ENCODE measurements around the gene ZNF677. TPM values are rescaled to one million over a fixed set of nuclear protein-coding genes. Genes with fewer than 3 reads are reported as not detected.
"Not testable (repeated sequence)": the region's sequence is repeated elsewhere in the genome, so short reads cannot be mapped to it uniquely, and the experiment has no call there.

Gene ZNF677
- total RNA-seq, 1 experiment from 2014 or later = not detected

- DNase-seq = no peak
- no peak for TF ChIP-seq CTCF (IDR thresholded peaks at IDR 0.05; ENCODE audit: unreplicated experiment)
- no TSS peak for BruUV-seq (replicated peaks)
- Mint-ChIP-seq H3K36me3 (ENCODE audit: insufficient read depth, unreplicated experiment) (no peaks in the 10 kb centered on the region), H3K4me1 (ENCODE audit: low read depth, unreplicated experiment) (no peaks in the 10 kb centered on the region), H3K27ac (ENCODE audit: unreplicated experiment) (no peak overlapping the region), H3K27me3 (ENCODE audit: unreplicated experiment) (no peaks in the 10 kb centered on the region), H3K4me3 (ENCODE audit: low read depth, unreplicated experiment) (no peak overlapping the region), H3K9me3 (ENCODE audit: low read depth, unreplicated experiment) (peaks cover 12% of the 10 kb centered on the region)
- CTCF ChIA-PET = no interaction called here
- intact Hi-C loops (cut with micrococcal nuclease; ENCODE audit: unreplicated experiment) = no loop called here
These were observed 30.4 kb upstream of the ZNF677 start for GRCh38 chr19:53285087-53285486.

GRCh38 chr19:53281947-53282346 is 27.3 kb upstream of the ZNF677 start:
- H3K27me3 Mint-ChIP-seq (ENCODE audit: unreplicated experiment); H3K4me3 Mint-ChIP-seq (ENCODE audit: low read depth, unreplicated experiment); DNase-seq; H3K36me3 Mint-ChIP-seq (ENCODE audit: insufficient read depth, unreplicated experiment); intact Hi-C loops (cut with micrococcal nuclease; ENCODE audit: unreplicated experiment); BruUV-seq (replicated peaks); CTCF ChIA-PET; H3K4me1 Mint-ChIP-seq (ENCODE audit: low read depth, unreplicated experiment); H3K27ac Mint-ChIP-seq (ENCODE audit: unreplicated experiment): not testable (repeated sequence)
- peaks cover 24% of the 10 kb centered on the region for H3K9me3 Mint-ChIP-seq (ENCODE audit: low read depth, unreplicated experiment)

GRCh38 chr19:53275480-53275879 is 20.8 kb upstream of the ZNF677 start:
- no TSS peak for BruUV-seq (replicated peaks)
- no peak for DNase-seq
- intact Hi-C loops (cut with micrococcal nuclease; ENCODE audit: unreplicated experiment) = no loop called here
- CTCF ChIA-PET = no interaction called here
- Mint-ChIP-seq H3K27ac (ENCODE audit: unreplicated experiment) (no peak overlapping the region), H3K27me3 (ENCODE audit: unreplicated experiment) (no peaks in the 10 kb centered on the region), H3K4me1 (ENCODE audit: low read depth, unreplicated experiment) (no peaks in the 10 kb centered on the region), H3K4me3 (ENCODE audit: low read depth, unreplicated experiment) (no peak overlapping the region), H3K9me3 (ENCODE audit: low read depth, unreplicated experiment) (peaks cover 33% of the 10 kb centered on the region), H3K36me3 (ENCODE audit: insufficient read depth, unreplicated experiment) (no peaks in the 10 kb centered on the region)
- TF ChIP-seq CTCF (IDR thresholded peaks at IDR 0.05; ENCODE audit: unreplicated experiment) = no peak

- no peak overlapping the region for H3K4me3 Mint-ChIP-seq (ENCODE audit: low read depth, unreplicated experiment)
These were observed 17.4 kb upstream of the ZNF677 start for GRCh38 chr19:53272044-53272443.

GRCh38 chr19:53269861-53270260 is 15.2 kb upstream of the ZNF677 start:
- H3K36me3 Mint-ChIP-seq (ENCODE audit: insufficient read depth, unreplicated experiment); BruUV-seq (replicated peaks); H3K4me3 Mint-ChIP-seq (ENCODE audit: low read depth, unreplicated experiment); H3K27me3 Mint-ChIP-seq (ENCODE audit: unreplicated experiment); intact Hi-C loops (cut with micrococcal nuclease; ENCODE audit: unreplicated experiment); DNase-seq; H3K27ac Mint-ChIP-seq (ENCODE audit: unreplicated experiment); H3K4me1 Mint-ChIP-seq (ENCODE audit: low read depth, unreplicated experiment): not testable (repeated sequence)
- peaks cover 33% of the 10 kb centered on the region for H3K9me3 Mint-ChIP-seq (ENCODE audit: low read depth, unreplicated experiment)
- CTCF ChIA-PET = interaction anchor here (0.7 kb wide), 1 partner anchor 192 kb away, joined by 3 read pairs; no protein-coding TSS in a partner anchor

More at GRCh38 chr19:53272044-53272443, 17.4 kb upstream of the ZNF677 start:
- CTCF ChIA-PET = no interaction called here
- no TSS peak for BruUV-seq (replicated peaks)
- Mint-ChIP-seq H3K27ac (ENCODE audit: unreplicated experiment) (no peak overlapping the region), H3K9me3 (ENCODE audit: low read depth, unreplicated experiment) (peaks cover 25% of the 10 kb centered on the region), H3K27me3 (ENCODE audit: unreplicated experiment) (no peaks in the 10 kb centered on the region), H3K36me3 (ENCODE audit: insufficient read depth, unreplicated experiment) (no peaks in the 10 kb centered on the region), H3K4me1 (ENCODE audit: low read depth, unreplicated experiment) (no peaks in the 10 kb centered on the region)
- no peak for TF ChIP-seq CTCF (IDR thresholded peaks at IDR 0.05; ENCODE audit: unreplicated experiment)
- no peak for DNase-seq
- intact Hi-C loops (cut with micrococcal nuclease; ENCODE audit: unreplicated experiment) = no loop called here

GRCh38 chr19:53267623-53268022 is 12.9 kb upstream of the ZNF677 start, which contains the start of gene VN1R4:
Gene VN1R4 (minus strand): TSS chr19:53267723. CDS start chr19:53267665, 58 bp downstream.
- peaks cover 33% of the 10 kb centered on the region for H3K9me3 Mint-ChIP-seq (ENCODE audit: low read depth, unreplicated experiment)
- intact Hi-C loops (cut with micrococcal nuclease; ENCODE audit: unreplicated experiment); H3K27me3 Mint-ChIP-seq (ENCODE audit: unreplicated experiment); BruUV-seq (replicated peaks); H3K4me3 Mint-ChIP-seq (ENCODE audit: low read depth, unreplicated experiment); H3K27ac Mint-ChIP-seq (ENCODE audit: unreplicated experiment); H3K36me3 Mint-ChIP-seq (ENCODE audit: insufficient read depth, unreplicated experiment); DNase-seq; H3K4me1 Mint-ChIP-seq (ENCODE audit: low read depth, unreplicated experiment): not testable (repeated sequence)
- CTCF ChIA-PET = interaction anchor here (0.6 kb wide), 1 partner anchor 30 kb away, joined by 3 read pairs; no protein-coding TSS in a partner anchor

GRCh38 chr19:53257715-53258342 is 3.2 kb upstream of the ZNF677 start, which contains the start of gene VN1R2:
Gene VN1R2 (plus strand): TSS chr19:53258292. CDS start chr19:53258376, 84 bp downstream.
- BruUV-seq (replicated peaks); H3K4me1 Mint-ChIP-seq (ENCODE audit: low read depth, unreplicated experiment); H3K4me3 Mint-ChIP-seq (ENCODE audit: low read depth, unreplicated experiment); H3K27me3 Mint-ChIP-seq (ENCODE audit: unreplicated experiment); H3K36me3 Mint-ChIP-seq (ENCODE audit: insufficient read depth, unreplicated experiment); intact Hi-C loops (cut with micrococcal nuclease; ENCODE audit: unreplicated experiment); DNase-seq; CTCF ChIA-PET; H3K27ac Mint-ChIP-seq (ENCODE audit: unreplicated experiment): not testable (repeated sequence)
- peaks cover 13% of the 10 kb centered on the region for H3K9me3 Mint-ChIP-seq (ENCODE audit: low read depth, unreplicated experiment)

Data from Calu3 (cell line).